Measurements from ENCODE around the gene NEO1.

GRCh38 chr15:73328981-73329380, 276.7 kb downstream of the NEO1 start:
- TF ChIP-seq POLR2A (IDR thresholded peaks at IDR 0.05) (no peak), CTCF (IDR thresholded peaks at IDR 0.05) (no peak)
